AG04449 (cell line): ENCODE data around the gene S1PR4.

ENCODE experiments used
- CTCF ChIA-PET: fragments of 350-600 bp; formaldehyde crosslinking; extraction: SDS; loops from one replicate; lab custom pipeline; 2021; ENCODE audit warnings: antibody characterized with exemption; lab: Yijun Ruan, JAX
- POLR2A ChIA-PET: fragments of 400-600, 350-600 bp; formaldehyde crosslinking; extraction: SDS; loops from one replicate; lab custom pipeline; 2020; ENCODE audit warnings: antibody characterized with exemption, inconsistent platforms; lab: Yijun Ruan, JAX
- DNase-seq: peaks from one replicate; pipeline ENCODE4 v3.0.0-alpha.2; 2010; ENCODE audit warnings: low read depth, low spot score
- H3K4me3 ChIP-seq: 2 replicates; pipeline ENCODE4 v1.5.1; 2011; ENCODE audit warnings: low read depth, mild to moderate bottlenecking, control low read depth, low read length
- TF ChIP-seq, protein P1 (sequence below): IDR thresholded peaks from one replicate; pipeline ENCODE4 v1.5.1; 2011; ENCODE audit warnings: mild to moderate bottlenecking, moderate library complexity, low read length, control low read depth, inconsistent platforms; ENCODE audit not compliant: insufficient read depth; ENCODE audit errors: missing control alignments

Gene S1PR4

GRCh38 chr19:3225169-3225485 lies 46.6 kb downstream of the S1PR4 start:
- ChIA-PET CTCF (interaction anchor here (0.6 to 3.4 kb wide), 8 partner anchors 9 to 249 kb away, joined by 3 to 25 read pairs (median 5); no protein-coding TSS in a partner anchor), POLR2A (no interaction called here)
- TF ChIP-seq, protein P1, sequence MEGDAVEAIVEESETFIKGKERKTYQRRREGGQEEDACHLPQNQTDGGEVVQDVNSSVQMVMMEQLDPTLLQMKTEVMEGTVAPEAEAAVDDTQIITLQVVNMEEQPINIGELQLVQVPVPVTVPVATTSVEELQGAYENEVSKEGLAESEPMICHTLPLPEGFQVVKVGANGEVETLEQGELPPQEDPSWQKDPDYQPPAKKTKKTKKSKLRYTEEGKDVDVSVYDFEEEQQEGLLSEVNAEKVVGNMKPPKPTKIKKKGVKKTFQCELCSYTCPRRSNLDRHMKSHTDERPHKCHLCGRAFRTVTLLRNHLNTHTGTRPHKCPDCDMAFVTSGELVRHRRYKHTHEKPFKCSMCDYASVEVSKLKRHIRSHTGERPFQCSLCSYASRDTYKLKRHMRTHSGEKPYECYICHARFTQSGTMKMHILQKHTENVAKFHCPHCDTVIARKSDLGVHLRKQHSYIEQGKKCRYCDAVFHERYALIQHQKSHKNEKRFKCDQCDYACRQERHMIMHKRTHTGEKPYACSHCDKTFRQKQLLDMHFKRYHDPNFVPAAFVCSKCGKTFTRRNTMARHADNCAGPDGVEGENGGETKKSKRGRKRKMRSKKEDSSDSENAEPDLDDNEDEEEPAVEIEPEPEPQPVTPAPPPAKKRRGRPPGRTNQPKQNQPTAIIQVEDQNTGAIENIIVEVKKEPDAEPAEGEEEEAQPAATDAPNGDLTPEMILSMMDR = no peak
- no peak for DNase-seq
- no peak overlapping the region for H3K4me3 ChIP-seq

DNA sequence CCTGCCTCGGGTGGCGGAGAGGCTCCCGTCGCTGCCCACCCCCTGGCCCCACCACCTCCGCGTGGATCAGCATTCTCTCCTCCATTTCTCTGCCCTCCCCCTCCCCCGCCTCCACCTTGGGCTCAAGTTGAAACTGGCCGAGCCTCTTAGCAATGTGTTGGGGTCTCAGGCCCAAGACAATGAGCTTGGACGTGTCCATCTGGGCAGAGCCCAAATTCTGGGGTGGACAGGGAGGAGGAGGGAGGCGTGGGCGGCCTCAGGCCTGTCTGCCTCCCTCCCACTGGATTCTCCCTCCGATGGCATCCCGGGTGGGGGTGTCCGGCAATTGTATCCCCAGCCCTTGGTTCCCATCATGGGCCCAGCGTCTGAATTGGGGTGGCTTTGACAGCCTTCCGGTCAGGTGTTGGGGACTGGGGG lies 47.1 kb downstream of the S1PR4 start:
- CTCF ChIA-PET = no interaction called here

GRCh38 chr19:3227054-3227626 lies 48.6 kb downstream of the S1PR4 start:
- TF ChIP-seq, protein P1 = no peak
- POLR2A ChIA-PET = interaction anchor here (0.7 kb wide), 1 partner anchor 367 kb away, joined by 3 read pairs; no protein-coding TSS in a partner anchor
- no peak overlapping the region for H3K4me3 ChIP-seq
- DNase-seq = no peak
- CTCF ChIA-PET = interaction anchor here (1.0 kb wide), 1 partner anchor 277 kb away, joined by 3 read pairs; no protein-coding TSS in a partner anchor

More for the DNA sequence above, 47.1 kb downstream of the S1PR4 start:
- no peak for DNase-seq
- POLR2A ChIA-PET = no interaction called here
- TF ChIP-seq, protein P1 = no peak
- no peak overlapping the region for H3K4me3 ChIP-seq

DNA sequence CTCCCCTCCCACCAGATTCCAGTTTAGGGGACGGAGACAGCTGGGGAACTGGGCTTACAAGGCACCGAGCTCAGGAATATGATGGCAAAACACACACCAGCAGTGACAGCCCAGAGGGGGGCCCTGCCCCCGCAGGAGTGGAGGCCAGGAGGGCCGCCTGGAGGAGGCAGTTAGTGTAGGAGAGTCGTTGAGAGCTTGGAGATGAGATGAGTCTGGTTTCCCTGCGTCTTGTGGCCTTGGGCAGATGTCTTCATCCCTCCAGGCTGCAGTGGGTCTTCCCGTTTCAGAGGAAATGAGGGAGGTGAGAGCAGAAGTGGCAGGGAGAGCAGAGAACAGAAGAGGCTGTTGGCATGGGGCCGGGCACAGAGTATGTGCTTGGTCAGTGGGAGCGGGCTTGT lies 50.8 kb downstream of the S1PR4 start:
- DNase-seq = no peak
- POLR2A ChIA-PET = no interaction called here
- TF ChIP-seq, protein P1 = no peak
- no peak overlapping the region for H3K4me3 ChIP-seq
- CTCF ChIA-PET = interaction anchor here (0.6 to 1.6 kb wide), 3 partner anchors 8 to 11 kb away, joined by 3 to 5 read pairs (median 3); no protein-coding TSS in a partner anchor
